Thyroid gland (tissue), 4 donors: ENCODE results near the gene EFHD1. TPM values are rescaled to one million over a fixed set of nuclear protein-coding genes. Genes with fewer than 3 reads are reported as not detected.
"Not testable (repeated sequence)": the region's sequence is repeated elsewhere in the genome, so short reads cannot be mapped to it uniquely, and the experiment has no call there.

ENCODE experiments used
- DNase-seq, 2 donors: peaks; one replicate each; pipeline ENCODE4 v3.0.0-alpha.2; 2019
- H3K27ac ChIP-seq, 3 donors: fragments of 200-600 bp; sonication (generic); 1 replicate in 2 of 3; 2 replicates in 1 of 3; pipeline ENCODE4 v1.5.1; 2016 to 2019; ENCODE audit warnings: mild to moderate bottlenecking in 1 of 3, moderate library complexity in 1 of 3
- H3K27me3 ChIP-seq: fragments of 200-600 bp; sonication (generic); one replicate; pipeline ENCODE4 v1.5.1; 2019
- H3K36me3 ChIP-seq, 2 donors: fragments of 200-600 bp; sonication (generic); one replicate each; pipeline ENCODE4 v1.5.1; 2016 to 2019
- H3K4me1 ChIP-seq, 2 donors: fragments of 200-600 bp; sonication (generic); one replicate each; pipeline ENCODE4 v1.5.1; 2017 to 2019
- H3K4me3 ChIP-seq, 3 donors: fragments of 200-600 bp; sonication (generic); replicated peaks in 1 of 3; 1 replicate in 2 of 3; 2 replicates in 1 of 3; pipeline ENCODE4 v1.5.1; 2016; ENCODE audit warnings: mild to moderate bottlenecking in 1 of 3
- H3K9me3 ChIP-seq: fragments of 200-600 bp; sonication (generic); one replicate; pipeline ENCODE4 v1.5.1; 2017
- CTCF ChIP-seq, 6 experiments: fragments of 200-600 bp in 3 of 6; fragments of 450-650 bp in 3 of 6; sonication (generic) in 3 of 6; IDR thresholded peaks; one replicate each; pipeline ENCODE4 v1.5.1; 2016 to 2019; ENCODE audit warnings: antibody characterized with exemption in 6 of 6, mild to moderate bottlenecking in 2 of 6, inconsistent platforms in 1 of 6, moderate library complexity in 1 of 6
- POLR2A ChIP-seq, 2 donors: fragments of 450-650 bp; IDR thresholded peaks; one replicate each; pipeline ENCODE4 v1.6.1; 2017; ENCODE audit warnings: antibody characterized with exemption in 2 of 2, mild to moderate bottlenecking in 2 of 2, moderate library complexity in 1 of 2
- WGBS, 2 donors: methylation state at CpG; one replicate each; pipeline ENCODE4 v1.1.5; 2017; 5-methylcytosine and 5-hydroxymethylcytosine counted together
- intact Hi-C: fragments of 100-400 bp; cut with DNase I; formaldehyde crosslinking; loops from one replicate; pipeline ENCODE4 v1.15.1; 2023
- total RNA-seq, 4 donors: library from RNA; depleted of rRNA; stranded (reverse); fragments of >200 nt; gene quantifications; one replicate each; pipeline ENCODE4 v1.2.3, GENCODE V29; 2016

Gene EFHD1
- total RNA-seq, 4 donors from 2014 or later, result 6.9 to 17.5 (median 14.8) TPM

DNA sequence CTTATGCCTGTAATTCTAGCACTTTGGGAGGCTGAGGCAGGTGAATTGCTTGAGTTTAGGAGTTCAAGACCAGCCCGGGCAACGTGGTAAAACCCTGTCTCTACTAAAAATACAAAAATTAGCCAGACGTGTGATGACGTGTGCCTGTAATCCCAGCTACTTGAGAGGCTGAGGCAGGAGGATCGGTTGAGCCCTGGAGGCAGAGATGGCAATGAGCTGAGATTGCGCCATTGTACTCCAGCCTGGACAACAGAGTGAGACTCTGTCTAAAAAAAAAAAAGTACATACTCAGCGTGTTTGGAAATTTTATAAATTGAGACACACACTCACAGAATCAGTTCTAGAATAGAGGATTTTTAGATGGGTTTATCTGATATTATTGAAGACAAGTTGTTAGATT is 46.6 kb downstream of the EFHD1 start:
- Histone ChIP-seq H3K27ac (no peak overlapping the region), H3K4me1 (no peaks in the 10 kb centered on the region), H3K36me3 (no peaks in the 10 kb centered on the region), H3K4me3 (no peak overlapping the region), H3K27me3 (no peaks in the 10 kb centered on the region), H3K9me3 (no peaks in the 10 kb centered on the region)
- intact Hi-C loops, result no loop called here
- TF ChIP-seq CTCF (IDR thresholded peaks at IDR 0.05) (no peak), POLR2A (IDR thresholded peaks at IDR 0.05) (no peak)
- DNase-seq, result no peak
- WGBS, 2 donors, result 93 to 95% methylated on average over 7 of the region's 7 CpGs

- intact Hi-C loops, result no loop called here
- H3K36me3 ChIP-seq, result no peaks in the 10 kb centered on the region
- 94% methylated on average over 10 of the region's 10 CpGs for WGBS, 2 donors
- TF ChIP-seq POLR2A (IDR thresholded peaks at IDR 0.05), result no peak
- no peak for TF ChIP-seq CTCF (IDR thresholded peaks at IDR 0.05)
- no peak for DNase-seq
- no peaks in the 10 kb centered on the region for H3K27me3 ChIP-seq
- no peak overlapping the region for H3K27ac ChIP-seq
- H3K4me3 ChIP-seq, result no peak overlapping the region
- no peaks in the 10 kb centered on the region for H3K4me1 ChIP-seq
- no peaks in the 10 kb centered on the region for H3K9me3 ChIP-seq
These were observed 48.1 kb downstream of the EFHD1 start for GRCh38 chr2:232681527-232681926.

DNA sequence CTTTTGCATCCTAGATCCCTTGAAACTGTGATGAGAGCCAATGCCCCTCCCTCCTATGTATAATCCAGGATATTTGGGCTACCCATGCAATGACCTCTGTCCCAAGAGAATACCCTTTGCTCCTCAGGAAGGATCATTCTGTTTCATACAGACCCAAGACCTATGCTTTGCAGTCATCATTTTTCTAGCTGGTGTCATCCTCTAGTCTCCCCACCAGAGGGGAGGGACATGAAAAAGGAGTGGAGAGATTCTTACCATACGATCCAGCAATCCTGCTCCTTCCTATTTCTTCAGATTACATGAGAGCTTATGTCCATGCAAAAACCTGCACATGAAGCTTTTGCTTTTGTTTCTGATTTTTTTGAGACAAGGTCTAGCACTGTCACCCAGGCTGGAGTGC is 50.0 kb downstream of the EFHD1 start:
- Histone ChIP-seq H3K9me3 (no peaks in the 10 kb centered on the region), H3K27ac (no peak overlapping the region), H3K27me3 (no peaks in the 10 kb centered on the region), H3K36me3 (no peaks in the 10 kb centered on the region), H3K4me3 (no peak overlapping the region), H3K4me1 (no peaks in the 10 kb centered on the region)
- whole genome bisulfite sequencing, 2 donors, result 52 to 55% methylated on average over 1 of the region's 1 CpG
- TF ChIP-seq POLR2A (IDR thresholded peaks at IDR 0.05) (no peak), CTCF (IDR thresholded peaks at IDR 0.05) (no peak)
- DNase-seq, result no peak
- intact Hi-C loops, result no loop called here

DNA sequence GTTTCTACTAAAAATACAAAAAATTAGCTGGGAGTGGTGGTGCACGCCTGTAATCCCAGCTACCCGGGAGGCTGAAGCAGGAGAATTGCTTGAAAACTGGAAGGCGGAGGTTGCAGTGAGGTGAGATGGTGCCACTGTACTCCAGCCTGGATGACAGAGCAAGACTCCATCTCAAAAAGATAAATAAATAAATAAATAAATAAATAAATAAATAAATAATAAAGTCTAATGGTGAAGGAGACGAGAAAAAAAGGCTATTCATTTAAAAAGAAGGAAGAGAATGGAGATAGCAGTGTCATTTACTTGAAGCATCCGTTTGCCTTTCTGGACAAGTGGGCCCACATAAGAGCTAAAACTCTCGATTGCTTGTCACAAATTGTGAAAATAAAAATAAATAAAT is 52.0 kb downstream of the EFHD1 start:
- H3K4me3 ChIP-seq, DNase-seq, H3K36me3 ChIP-seq, H3K4me1 ChIP-seq, H3K9me3 ChIP-seq, H3K27me3 ChIP-seq, H3K27ac ChIP-seq, intact Hi-C loops: not testable (repeated sequence)
- WGBS, 2 donors, result 94% methylated on average over 6 of the region's 6 CpGs

- Histone ChIP-seq H3K4me1 (peaks cover 0 to 7% of the 10 kb centered on the region in 2 donors), H3K27ac (no peak overlapping the region), H3K36me3 (no peaks in the 10 kb centered on the region), H3K4me3 (no peak overlapping the region), H3K27me3 (no peaks in the 10 kb centered on the region), H3K9me3 (no peaks in the 10 kb centered on the region)
- no peak for DNase-seq
- WGBS, 2 donors, result 81 to 85% methylated on average over 11 of the region's 11 CpGs
- intact Hi-C loops, result no loop called here
- TF ChIP-seq POLR2A (IDR thresholded peaks at IDR 0.05) (no peak), CTCF (IDR thresholded peaks at IDR 0.05) (no peak)
These were observed 54.2 kb downstream of the EFHD1 start for GRCh38 chr2:232687382-232688160.
